Renal cortex interstitium (tissue), 11 donors: Measurements from ENCODE around the gene NEK7. TPM values are rescaled to one million over a fixed set of nuclear protein-coding genes. Genes with fewer than 3 reads are reported as not detected.

Experiments
- DNase-seq, 11 donors: peaks; one replicate each; pipeline ENCODE4 v3.0.0-alpha.2; 2013; ENCODE audit warnings: low read depth in 9 of 11, low spot score in 4 of 11; ENCODE audit errors: extremely low read depth in 1 of 11
- polyA plus RNA-seq, 3 donors: library from polyadenylated mRNA; unstranded; fragments of 120-200 nt; gene quantifications; one replicate each; pipeline ENCODE4 v1.2.1, GENCODE V29; 2013; ENCODE audit not compliant: insufficient read length in 3 of 3

The NEK7 gene
- polyA plus RNA-seq, 3 donors: 38.7 to 48.5 (median 47.6) TPM

GRCh38 chr1:198267921-198268320 is 111.1 kb downstream of the NEK7 start:
- DNase-seq: no peak

- no peak for DNase-seq
These were observed 112.2 kb downstream of the NEK7 start for GRCh38 chr1:198268784-198269645.

- no peak for DNase-seq
These were observed 112.8 kb downstream of the NEK7 start for GRCh38 chr1:198269646-198269940.

GRCh38 chr1:198270273-198270828 is 113.6 kb downstream of the NEK7 start:
- no peak for DNase-seq

GRCh38 chr1:198271467-198271866 is 114.7 kb downstream of the NEK7 start:
- no peak for DNase-seq

GRCh38 chr1:198272492-198272891 is 115.7 kb downstream of the NEK7 start:
- DNase-seq: no peak

GRCh38 chr1:198273748-198274295 is 117.0 kb downstream of the NEK7 start:
- no peak for DNase-seq

GRCh38 chr1:198275597-198275996 is 118.8 kb downstream of the NEK7 start:
- no peak for DNase-seq

- DNase-seq: no peak
These were observed 119.4 kb downstream of the NEK7 start for GRCh38 chr1:198276241-198276640.

- no peak for DNase-seq
These were observed 122.1 kb downstream of the NEK7 start for GRCh38 chr1:198278943-198279342.

GRCh38 chr1:198280080-198280479 is 123.3 kb downstream of the NEK7 start:
- no peak for DNase-seq

GRCh38 chr1:198281911-198282310 is 125.1 kb downstream of the NEK7 start:
- DNase-seq: no peak

GRCh38 chr1:198283222-198283621 is 126.4 kb downstream of the NEK7 start:
- no peak for DNase-seq

GRCh38 chr1:198287916-198288315 is 131.1 kb downstream of the NEK7 start:
- DNase-seq: no peak

- DNase-seq: no peak
These were observed 133.4 kb downstream of the NEK7 start for GRCh38 chr1:198290089-198290683.

- peak in 2 of 11 donors; percentile 11 to 25 for DNase-seq
These were observed 134.2 kb downstream of the NEK7 start for GRCh38 chr1:198291036-198291435.

GRCh38 chr1:198291924-198292323 is 135.1 kb downstream of the NEK7 start:
- DNase-seq: no peak

- no peak for DNase-seq
These were observed 138.4 kb downstream of the NEK7 start for GRCh38 chr1:198295225-198295624.

- DNase-seq: no peak
These were observed 139.2 kb downstream of the NEK7 start for GRCh38 chr1:198295971-198296370.

- no peak for DNase-seq
These were observed 140.5 kb downstream of the NEK7 start for GRCh38 chr1:198297281-198297680.
